IMR-90 (cell line): ENCODE data around the gene GLT8D2.

Experiments used
- BHLHE40 ChIP-seq: fragments of 150-350 bp; IDR thresholded peaks from 2 replicates; pipeline ENCODE4 v1.6.1; 2016; ENCODE audit warnings: mild to moderate bottlenecking, low read depth, low read length
- CEBPB ChIP-seq: IDR thresholded peaks from 2 replicates; pipeline ENCODE4 v1.6.1; 2012; ENCODE audit warnings: low read depth, low read length, improper control_type of control experiment
- CTCF ChIP-seq: conservative IDR thresholded peaks from 2 replicates; pipeline ENCODE4 v1.5.1; 2012; ENCODE audit warnings: mild to moderate bottlenecking, low read depth, low read length, improper control_type of control experiment
- ELK1 ChIP-seq: fragments of 150-350 bp; IDR thresholded peaks from 2 replicates; pipeline ENCODE4 v1.6.1; 2016; ENCODE audit warnings: low read depth, mild to moderate bottlenecking, low read length, moderate library complexity, borderline replicate concordance
- FOS ChIP-seq: fragments of 150-350 bp; IDR thresholded peaks from 2 replicates; pipeline ENCODE4 v1.6.1; 2016; ENCODE audit warnings: low read depth, low read length
- MAFK ChIP-seq: IDR thresholded peaks from 2 replicates; pipeline ENCODE4 v1.6.1; 2012; ENCODE audit warnings: low read depth, low read length, improper control_type of control experiment
- MXI1 ChIP-seq: IDR thresholded peaks from 2 replicates; pipeline ENCODE4 v1.6.1; 2012; ENCODE audit warnings: low read depth, mild to moderate bottlenecking, low read length, moderate library complexity, borderline replicate concordance
- POLR2A ChIP-seq: IDR thresholded peaks from 2 replicates; pipeline ENCODE4 v1.6.1; 2012; ENCODE audit warnings: mild to moderate bottlenecking, low read depth, low read length
- RAD21 ChIP-seq: IDR thresholded peaks from 2 replicates; pipeline ENCODE4 v1.6.1; 2012; ENCODE audit warnings: low read length, improper control_type of control experiment
- RCOR1 ChIP-seq: IDR thresholded peaks from 2 replicates; pipeline ENCODE4 v1.6.1; 2012; ENCODE audit warnings: mild to moderate bottlenecking, low read length, improper control_type of control experiment; ENCODE audit not compliant: insufficient replicate concordance
- RFX5 ChIP-seq: IDR thresholded peaks from 2 replicates; pipeline ENCODE4 v1.8.0; 2012; ENCODE audit warnings: low read depth, mild to moderate bottlenecking, low read length, moderate library complexity
- SMC3 ChIP-seq: fragments of 150-350 bp; IDR thresholded peaks from 2 replicates; pipeline ENCODE4 v1.6.1; 2016; ENCODE audit warnings: low read depth, mild to moderate bottlenecking, antibody characterized with exemption, low read length, moderate library complexity
- USF2 ChIP-seq: fragments of 150-350 bp; IDR thresholded peaks from 2 replicates; pipeline ENCODE4 v1.6.1; 2017; ENCODE audit warnings: mild to moderate bottlenecking, antibody characterized with exemption, low read length, low read depth

- TF ChIP-seq POLR2A (no peak), RFX5 (no peak), RCOR1 (no peak), CTCF (no peak), ELK1 (no peak), BHLHE40 (no peak), RAD21 (no peak), USF2 (no peak), SMC3 (no peak), FOS (no peak), MAFK (no peak), MXI1 (no peak), CEBPB (no peak)
These were observed 84.8 kb downstream of the GLT8D2 start for GRCh38 chr12:103965255-103965589.
